Inflammatory macrophage (primary cell): ENCODE data around the gene NUP210L.
A peak's percentile ranks its signal among the peaks of the same experiment; 100 is the strongest.
"Not testable (repeated sequence)": the region's sequence is repeated elsewhere in the genome, so short reads cannot be mapped to it uniquely, and the experiment has no call there.

Experiments
- DNase-seq, 2 donors: peaks; one replicate each; pipeline ENCODE4 v3.0.0-alpha.2; 2020 to 2022

Gene NUP210L

DNA sequence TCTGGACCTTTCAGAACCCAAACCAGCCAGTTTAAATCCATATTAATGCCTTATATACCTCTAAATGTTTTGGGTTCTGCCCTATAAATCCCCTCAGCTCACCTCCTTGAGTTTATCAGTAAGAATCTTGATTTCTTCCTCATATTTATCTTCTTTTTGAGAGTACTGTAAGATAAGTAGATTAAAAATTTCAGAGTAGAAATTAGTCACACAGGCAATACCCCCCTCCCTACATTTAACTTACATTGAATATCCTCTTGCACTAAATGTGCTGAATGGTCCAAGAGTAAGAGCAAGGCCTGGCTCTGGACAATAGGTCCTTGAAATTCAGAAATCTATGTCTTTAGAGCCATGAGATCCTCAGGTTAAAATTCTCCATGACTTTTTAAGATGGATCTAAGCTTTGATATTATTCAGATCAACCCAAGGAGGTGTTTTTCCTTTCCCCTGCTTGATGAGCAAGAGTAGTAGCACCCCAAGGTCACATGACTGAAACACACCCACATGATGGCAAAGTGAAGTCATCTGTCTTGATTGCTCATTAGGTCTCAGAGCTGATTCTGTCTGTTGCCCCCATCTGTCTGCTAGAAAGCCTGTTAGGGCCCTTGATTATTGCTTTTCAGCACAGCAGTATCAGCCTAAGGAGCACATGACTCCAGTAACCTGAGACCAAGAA, 15.8 kb upstream of the NUP210L start:
- peak; percentile 46 to 75 for DNase-seq

DNA sequence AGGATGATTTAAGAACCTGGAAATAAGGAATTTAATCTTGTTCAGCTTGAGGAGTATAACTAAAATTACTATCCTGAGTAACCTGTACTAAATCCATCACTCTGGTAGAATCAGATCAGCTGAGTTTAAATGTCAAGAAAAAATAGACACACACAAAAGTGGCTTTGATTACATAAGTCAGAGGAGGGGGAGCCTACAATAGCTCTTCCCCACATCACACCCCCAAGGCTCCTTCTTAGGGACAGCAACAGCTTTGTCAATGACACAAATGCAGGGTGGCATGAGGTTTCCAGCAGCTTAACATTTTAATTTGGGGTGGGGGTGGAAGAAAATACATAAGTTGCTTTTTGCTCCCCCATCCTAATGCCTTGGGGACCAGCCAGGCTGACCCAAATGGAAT, 12.6 kb upstream of the NUP210L start:
- DNase-seq, result no peak

DNA sequence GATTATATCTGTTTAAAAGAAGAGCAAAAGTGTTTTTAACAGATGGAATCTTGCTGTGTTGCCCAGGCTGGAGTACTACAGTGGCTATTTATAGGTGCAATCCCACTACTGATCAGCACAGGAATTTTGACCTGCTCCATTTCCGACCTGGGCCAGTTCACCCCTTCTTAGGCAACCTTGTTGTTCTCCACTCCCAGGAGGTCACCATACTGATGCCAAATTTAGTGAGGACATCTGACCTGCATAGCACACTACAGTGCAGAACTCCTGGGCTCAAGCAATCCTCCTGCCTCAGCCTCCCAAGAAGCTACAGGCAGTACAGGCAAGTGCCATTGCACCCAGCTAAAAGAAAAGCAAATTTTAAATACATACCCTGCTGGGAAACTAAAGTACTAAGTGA, 11.3 kb upstream of the NUP210L start:
- DNase-seq, result no peak

DNA sequence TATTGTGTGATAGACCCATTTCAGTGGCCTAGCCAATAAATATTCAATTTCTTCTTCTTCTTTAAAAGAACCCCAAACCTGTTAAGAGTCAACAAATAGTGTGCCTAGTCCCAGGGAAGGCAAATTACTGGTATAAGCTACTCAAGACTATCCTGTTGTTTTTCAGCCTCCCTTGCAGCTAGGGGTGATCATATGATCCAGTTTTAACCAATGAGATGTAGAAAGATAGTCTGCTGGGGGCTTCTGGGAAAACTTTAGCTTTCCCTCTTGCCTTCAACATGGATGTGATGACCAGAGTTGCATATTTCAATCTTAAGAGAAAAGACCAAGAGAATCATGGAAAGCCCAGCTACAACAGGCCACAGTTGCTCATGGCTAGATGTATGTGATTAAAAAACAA, 4.7 kb upstream of the NUP210L start:
- DNase-seq, result no peak

DNA sequence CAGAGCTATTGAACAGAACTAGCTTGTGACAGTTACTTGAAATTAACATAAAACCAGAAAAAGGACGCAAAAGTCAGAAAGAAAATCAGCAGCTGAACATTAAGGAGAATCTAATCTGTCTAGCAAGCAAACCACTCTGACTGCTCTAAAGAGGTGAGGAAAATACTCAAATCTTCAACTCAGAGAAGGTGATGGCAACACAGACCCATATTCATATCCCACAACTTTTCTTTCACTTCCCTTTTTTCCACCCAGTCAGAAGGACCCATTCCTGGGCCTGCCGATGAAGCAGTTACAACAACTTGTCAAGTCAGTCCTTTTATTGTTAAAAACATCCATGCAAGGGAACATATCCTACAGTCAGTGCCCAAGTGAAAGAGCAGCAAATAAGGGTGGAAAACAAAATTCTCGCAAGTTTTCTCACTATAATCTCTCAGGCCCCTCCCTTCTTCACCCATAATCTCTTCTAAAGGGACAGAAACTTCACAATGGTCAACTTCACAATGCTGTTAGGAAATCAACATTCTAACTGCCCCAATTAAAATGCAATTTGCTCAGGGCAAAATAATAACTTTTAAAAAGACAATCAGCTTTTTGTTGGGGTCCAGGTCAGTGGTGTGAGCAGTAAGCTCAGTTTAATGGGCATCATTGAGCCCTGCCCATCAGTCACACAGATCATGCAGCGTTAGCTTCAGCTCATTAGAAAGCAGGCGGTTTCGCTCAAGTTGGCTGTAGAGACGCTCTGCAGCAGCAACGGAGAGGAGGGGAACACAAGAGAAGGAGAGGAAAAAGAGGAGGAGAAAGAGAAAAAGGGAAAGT, 3.6 kb upstream of the NUP210L start:
- DNase-seq, result peak; percentile 76 to 80

DNA sequence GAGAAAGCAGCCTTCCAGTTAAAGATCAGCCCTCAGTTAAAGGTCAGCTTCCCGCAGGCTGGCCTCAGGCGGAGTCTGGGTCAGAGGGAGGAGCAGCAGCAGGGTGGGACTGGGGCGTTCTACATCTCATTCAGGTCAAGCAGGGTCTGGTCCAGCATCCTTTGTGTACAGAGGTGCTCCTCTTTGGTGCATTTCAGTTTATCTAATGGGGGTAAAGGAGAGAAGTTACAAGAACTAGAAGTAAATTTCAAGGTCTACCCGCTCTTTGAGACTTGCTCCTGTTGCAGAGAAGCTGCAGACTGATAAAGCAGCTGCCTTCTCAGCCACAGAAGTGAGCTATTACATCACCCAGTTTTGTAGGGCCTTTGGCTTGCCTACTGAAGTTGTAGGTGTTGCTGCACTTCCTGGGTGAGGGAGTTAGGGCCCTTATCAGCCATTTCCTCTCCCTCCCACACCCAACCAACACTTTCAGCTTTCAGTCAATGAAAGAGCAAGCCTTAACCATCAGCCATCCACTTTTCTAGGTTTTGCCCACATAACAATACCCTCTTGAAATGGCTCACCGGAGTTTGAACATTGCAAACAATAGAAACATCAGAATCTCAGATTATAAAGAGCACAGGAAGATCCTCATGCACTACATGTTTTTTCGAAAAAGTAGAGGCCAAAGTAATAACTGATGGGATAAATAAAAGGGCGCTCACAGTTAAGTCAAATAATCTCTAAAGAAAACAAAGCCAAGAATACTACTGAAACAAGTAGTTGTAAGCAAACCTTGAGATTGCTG, 2.8 kb upstream of the NUP210L start:
- DNase-seq, result peak; percentile 69 to 89

DNA sequence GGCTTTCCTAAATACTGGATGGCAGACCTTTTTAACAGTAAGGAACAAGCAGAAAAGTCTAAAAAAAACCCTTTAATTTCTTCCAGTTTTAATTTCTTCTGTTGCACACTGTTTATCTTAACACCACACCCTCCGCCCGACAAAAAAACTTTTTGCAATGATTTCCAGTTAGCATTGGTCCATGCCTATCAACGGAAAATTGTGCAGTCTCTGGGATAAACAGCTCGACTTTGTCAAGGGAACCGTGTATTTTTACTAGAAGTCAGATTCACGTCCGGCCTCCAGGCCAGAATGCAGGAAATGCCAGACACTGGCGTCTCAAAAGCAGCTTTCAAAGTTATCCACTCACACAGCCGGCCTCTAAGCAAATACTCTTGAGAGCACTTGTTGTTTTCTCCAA, 378 bp upstream of the NUP210L start:
- DNase-seq, result no peak

DNA sequence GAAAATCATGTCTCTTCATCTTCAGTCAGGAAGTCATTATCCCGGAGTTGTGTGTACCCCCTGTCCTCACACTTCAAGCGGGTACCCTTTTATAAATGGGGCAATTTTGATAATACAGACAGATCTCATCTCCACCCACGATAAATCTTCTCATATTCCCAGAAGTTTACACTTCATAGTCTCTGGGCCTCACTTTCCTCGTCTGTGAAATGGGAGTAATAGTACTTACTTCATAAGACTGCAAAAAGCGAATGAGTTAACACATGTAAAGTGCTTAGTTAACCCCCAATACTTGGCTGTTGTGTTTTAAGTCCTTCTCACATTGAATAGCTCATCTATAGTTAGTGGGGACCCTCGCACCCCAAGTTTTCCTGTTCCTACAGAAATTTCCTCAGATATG, 820 bp downstream of the NUP210L start:
- no peak for DNase-seq

DNA sequence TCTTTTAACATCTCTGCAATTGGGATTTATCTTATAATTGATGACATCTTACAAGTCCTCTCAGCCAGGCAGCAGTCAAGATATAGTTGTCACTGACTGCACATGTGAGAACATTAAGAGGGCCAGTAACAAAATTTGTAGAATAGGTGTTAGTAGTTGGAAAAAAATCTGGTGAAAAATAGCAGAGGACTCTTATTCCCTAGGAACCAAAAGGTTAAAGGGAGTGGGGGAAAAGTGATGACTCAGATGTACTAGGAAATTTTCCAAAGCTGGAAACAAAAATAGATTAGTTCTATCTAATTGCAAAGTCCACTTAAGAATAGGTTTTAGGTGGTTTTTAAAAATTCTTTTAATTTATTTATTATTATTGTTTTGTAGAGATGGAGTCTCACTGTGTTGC, 3.6 kb downstream of the NUP210L start:
- no peak for DNase-seq

DNA sequence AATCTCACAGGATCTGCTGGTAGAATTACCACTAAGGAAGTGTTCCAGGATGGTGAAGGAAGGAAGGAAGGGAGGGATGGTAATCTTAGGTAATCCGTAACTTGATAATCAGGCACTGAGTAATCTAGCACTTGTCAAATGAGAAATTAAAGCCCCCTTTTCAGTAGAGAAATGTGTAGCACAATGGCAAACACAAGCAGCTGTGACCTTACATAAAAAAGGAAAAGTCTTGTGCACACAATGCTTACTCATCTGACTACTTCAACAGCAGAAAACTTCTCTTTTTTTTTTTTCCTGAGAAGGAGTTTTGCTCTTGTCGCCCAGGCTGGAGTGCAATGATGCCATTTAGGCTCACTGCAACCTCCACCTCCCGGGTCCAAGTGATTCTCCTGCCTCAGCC, 6.1 kb downstream of the NUP210L start:
- peak; percentile 64 to 68 for DNase-seq

DNA sequence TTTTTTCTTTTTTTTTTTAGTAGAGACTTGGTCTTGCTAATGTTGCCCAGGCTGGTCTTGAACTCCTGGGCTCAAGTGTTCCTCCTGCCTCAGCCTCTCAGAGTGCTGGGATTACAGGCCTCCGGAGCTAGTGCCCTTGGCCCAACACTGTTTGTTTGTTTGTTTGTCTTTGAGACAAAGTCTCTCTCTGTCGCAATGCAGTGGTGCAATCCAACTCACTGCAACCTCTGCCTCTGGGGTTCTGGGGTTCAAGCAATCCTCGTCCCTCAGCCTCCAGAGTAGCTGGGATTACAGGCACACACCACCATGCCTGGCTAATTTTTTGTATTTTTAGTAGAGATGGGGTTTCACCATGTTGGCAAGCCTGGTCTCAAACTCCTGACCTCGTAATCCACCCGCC, 7.4 kb downstream of the NUP210L start:
- not testable (repeated sequence) for DNase-seq

DNA sequence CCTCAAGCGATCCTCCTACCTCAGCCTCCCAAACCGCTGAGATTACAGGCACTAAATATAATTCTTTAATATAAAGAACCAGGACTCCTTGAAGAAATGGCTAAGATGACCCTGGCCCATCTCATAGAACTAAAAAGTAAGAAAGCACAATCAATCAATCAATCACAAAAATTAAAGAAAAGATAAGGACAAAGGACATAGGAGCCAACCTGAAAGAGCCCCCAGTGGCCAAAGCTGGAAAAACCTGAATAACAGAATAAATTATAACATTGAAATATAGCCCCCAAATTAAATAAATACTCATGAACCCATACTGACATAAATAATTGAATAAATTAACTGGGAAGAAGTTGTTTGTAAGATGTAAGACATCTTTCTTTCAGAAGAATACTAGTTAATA, 8.9 kb downstream of the NUP210L start:
- DNase-seq, result no peak

DNA sequence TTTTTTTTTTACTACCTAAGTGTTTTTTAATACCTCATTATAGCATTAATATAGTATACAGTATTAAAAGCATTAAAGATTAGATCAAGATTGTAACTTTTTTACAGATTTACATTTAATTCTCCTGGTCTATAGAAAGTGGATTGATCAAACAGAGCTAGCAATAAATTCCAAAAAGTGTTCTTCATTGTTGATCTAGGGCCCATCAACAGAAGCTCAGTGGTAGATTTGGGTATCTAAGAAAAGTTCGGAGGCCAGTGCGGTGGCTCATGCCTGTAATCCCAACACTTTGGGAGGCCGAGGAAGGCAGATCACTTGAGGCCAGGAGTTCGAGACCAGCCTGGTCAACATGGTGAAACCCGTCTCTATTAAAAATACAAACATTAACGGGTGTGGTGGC, 12.5 kb downstream of the NUP210L start:
- DNase-seq, result no peak

DNA sequence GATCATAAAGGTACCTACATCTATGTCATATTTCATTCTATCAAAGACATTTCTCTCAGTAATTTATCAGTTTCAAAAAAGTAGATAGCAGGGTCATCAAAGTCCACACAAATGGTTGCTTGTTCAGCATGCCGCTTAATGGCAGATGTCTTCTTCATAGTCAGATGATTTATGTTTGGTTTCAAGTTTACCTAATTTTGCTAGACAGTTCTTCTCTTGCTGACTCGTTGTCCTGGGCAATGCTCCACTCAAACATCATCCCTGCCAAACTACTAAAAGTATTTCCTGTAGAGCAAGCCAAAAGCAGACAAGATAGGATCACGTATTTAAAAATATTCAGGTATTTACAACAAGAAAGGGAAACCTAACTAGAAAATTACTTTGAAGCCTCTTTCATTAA, 13.6 kb downstream of the NUP210L start:
- no peak for DNase-seq

DNA sequence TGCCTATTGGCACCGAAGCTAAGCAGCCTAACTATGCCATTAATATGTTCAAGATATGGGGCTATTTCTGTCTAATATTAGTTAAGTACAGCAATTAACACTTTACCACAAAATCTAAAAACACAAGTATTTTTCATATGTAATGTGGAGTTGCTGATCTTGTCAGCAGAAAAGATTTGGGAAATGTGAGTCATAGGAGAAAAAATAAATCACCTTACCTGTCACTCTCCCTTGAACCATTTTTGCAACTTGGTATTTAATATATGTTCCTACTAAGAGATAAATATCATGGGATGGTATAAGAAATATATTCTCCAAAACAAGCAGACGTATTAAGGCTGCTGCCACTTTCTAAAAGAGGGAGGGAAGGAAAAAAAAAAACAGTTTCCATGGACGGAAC, 17.0 kb downstream of the NUP210L start:
- DNase-seq, result no peak

DNA sequence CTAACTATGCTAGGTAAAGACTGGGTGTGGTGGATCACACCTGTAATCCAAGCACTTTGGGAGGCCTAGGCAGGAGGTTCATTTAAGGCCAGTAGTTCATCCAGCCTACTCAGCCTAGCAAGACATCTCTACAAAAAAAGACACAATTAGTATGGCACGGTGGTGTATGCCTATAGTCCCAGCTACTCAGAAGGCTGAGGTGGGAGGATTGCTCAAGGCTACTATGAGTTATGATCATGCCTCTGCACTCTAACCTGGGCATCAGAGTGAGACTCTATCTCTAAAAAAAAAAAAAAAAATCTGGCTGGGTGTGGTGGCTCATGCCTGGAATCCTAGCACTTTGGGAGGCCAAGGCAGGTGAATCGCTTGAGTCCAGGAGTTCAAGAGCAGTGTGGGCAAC, 21.6 kb downstream of the NUP210L start:
- peak; percentile 9 to 49 for DNase-seq

DNA sequence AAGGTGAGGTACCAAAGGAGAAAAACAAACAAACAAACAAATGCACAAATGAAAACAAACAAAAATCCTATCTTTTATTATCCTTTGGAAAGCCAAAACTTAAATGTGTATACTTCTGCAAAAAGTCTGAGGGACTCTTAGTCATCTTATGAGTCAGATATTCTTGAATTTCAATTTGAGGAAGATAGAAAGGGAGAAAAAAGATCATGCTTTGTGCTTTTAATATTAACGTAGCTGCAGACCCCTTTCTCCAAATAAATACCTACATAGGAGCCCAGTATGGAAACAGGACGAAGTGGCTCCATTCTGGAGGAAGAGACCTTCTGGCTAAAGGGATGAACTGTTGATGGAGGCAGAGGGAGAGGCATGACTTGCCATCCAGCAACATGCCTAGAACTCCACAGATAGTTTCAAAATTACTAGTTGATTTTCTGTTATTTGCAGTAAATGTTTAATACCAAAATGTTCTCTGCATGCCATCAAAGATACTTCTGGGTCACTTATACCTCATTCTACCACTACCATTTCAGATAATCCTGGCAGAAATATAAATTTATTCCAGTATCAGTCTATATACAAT, 25.4 kb downstream of the NUP210L start:
- peak; percentile 18 to 72 for DNase-seq

DNA sequence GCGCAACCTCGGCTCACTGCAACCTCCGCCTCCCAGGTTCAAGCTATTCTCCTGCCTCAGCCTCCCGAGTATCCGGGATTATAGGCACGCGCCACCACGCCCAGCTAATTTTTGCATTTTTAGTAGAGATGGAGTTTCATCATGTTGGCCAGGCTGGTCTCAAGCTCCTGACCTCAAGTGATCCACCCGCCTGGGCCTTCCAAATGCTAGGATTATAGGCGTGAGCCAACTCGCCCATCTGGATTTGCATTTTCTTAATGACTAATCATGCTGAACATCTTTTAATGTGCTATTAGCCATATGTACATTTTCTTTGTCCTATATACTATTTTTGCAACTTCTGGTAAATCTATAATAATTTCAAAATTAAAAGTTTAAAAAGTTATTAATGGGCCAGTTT, 31.7 kb downstream of the NUP210L start:
- not testable (repeated sequence) for DNase-seq

DNA sequence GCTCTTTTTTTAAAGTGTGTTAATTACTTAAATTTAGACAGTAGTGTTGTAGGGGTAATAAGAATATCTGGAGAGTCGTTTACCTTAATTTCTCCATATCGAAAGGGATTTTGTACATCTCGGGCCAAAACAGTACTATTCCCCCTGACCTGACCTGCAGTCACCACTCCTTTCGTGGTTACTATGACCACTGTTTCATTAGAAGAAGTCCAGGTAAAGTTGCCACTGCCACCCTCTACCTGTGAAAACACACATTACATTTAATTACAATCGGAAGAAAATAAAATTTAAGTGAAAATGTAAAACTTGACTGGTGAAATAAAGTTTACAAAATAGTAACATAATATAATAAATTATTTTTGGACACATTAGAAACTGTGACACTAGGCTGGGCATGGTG, 37.2 kb downstream of the NUP210L start:
- no peak for DNase-seq

DNA sequence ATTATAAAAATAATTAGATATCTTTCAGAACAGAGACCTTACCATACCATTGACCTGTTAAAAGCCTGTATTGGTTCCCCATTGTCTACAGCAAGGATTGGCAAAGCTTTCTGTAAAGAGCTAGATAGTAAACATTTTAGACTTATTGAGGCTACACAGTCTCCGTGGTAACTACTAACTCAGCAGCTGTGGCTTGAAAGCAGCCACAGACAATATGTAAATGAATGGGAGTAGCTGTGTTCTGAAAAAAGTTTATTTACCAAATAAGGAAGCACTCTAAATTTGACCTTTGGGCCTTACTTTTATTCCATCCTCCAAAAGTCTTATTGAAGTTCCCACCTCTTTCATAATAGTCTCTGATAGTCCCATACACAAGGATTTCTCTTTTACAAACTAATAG, 39.7 kb downstream of the NUP210L start:
- DNase-seq, result peak; percentile 6 to 35

DNA sequence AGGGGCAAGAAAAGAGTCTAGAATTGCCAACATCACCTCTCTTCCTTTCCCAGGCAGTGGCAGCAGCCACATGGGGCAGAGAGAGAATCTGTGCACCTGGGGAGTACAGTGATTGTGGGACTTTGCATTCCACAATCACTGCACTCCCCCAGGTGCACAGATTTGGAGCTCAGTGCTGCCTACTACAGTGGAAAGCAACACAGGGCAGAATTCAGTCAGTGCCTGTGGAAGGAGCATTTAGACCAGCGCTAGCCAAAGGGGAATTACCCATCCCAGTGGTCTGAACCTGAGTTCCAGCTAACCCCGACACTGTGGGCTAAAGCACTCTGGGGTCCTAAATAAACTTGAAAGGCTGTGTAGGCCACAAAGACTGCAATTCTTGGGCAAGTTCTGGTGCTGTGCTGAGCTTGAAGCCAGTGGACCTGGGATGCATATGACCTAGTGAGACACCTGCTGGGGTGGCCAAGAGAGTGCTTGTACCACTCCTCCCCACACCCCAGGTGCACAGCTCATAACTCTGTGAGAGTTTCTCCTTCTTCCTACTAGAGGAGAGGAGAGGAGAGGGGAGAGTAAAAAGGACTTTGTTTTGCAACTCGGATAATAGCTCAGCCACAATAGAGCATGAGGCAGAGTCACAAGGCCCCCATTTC, 50.3 kb downstream of the NUP210L start:
- no peak for DNase-seq

DNA sequence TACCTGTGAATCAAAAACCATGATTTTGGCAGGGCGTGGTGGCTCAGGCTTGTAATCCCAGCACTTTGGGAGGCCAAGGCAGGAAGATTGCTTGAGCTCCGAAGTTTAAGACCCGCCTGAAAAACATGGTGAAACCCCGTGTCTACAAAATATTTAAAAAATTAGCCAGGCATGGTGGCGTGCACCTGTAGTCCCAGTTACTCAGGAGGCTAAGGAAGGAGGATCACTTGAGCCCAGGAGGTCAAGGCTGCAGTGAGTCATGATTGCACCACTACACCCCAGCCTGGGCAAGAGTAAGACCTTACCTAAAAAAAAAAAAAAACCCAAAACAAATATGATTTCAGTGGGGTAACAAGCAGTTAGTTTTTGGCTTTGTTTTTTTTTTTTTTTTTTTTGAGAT, 54.7 kb downstream of the NUP210L start:
- DNase-seq, result not testable (repeated sequence)

DNA sequence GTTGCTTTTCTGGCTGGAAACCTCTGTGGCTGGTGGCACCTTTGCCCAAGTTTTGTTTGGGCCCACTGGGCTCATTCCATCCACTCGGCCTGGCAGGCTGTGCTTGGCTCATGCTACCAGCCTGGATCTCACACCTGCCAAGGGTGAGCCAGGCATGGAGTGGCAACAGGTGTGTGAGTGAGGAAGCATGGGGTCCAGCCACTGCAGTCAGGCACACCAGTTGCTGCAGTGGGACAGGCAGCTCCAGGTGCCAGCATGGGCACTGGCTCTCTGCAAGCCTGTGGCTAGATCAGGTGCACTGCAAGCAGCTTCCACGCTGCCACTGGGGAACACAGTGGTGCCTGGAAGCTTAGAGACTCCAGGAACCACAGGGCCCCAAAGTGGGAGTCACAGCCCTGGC, 57.0 kb downstream of the NUP210L start:
- DNase-seq, result no peak
